Activated T-cell treated with anti-CD3 and anti-CD28 coated beads, Interleukin-2, amount 50 U/mL, for 72 hours (primary cell): ENCODE results near the gene GOLGA6A. TPM values are rescaled to one million over a fixed set of nuclear protein-coding genes. Genes with fewer than 3 reads are reported as not detected.
"Not testable (repeated sequence)": the region's sequence is repeated elsewhere in the genome, so short reads cannot be mapped to it uniquely, and the experiment has no call there.

Source experiments
- ATAC-seq, 2 donors: fragments of 150-1000 bp; cut with Tn5 transposase; replicated peaks in 1 of 2; 2 replicates each; pipeline ENCODE4 v1.10.0; 2021; ENCODE audit warnings: moderate library complexity in 2 of 2, mild to moderate bottlenecking in 1 of 2
- DNase-seq, 2 donors: peaks; one replicate each; pipeline ENCODE4 v3.0.0; 2021 to 2022; ENCODE audit warnings: mixed read lengths in 1 of 2
- H3K27ac Mint-ChIP-seq: one replicate; pipeline ENCODE4 v1.8.0; 2022; ENCODE audit warnings: mild to moderate bottlenecking, moderate library complexity, mixed read lengths
- H3K27me3 Mint-ChIP-seq: one replicate; pipeline ENCODE4 v1.8.0; 2022; ENCODE audit warnings: low read depth, mixed read lengths
- H3K36me3 Mint-ChIP-seq, 2 donors: one replicate each; pipeline ENCODE4 v1.8.0; 2022; ENCODE audit warnings: mixed read lengths in 2 of 2, mild to moderate bottlenecking in 1 of 2; ENCODE audit not compliant: insufficient read depth in 2 of 2
- H3K4me1 Mint-ChIP-seq: one replicate; pipeline ENCODE4 v1.8.0; 2022; ENCODE audit warnings: low read depth, mixed read lengths
- H3K4me3 Mint-ChIP-seq, 2 donors: one replicate each; pipeline ENCODE4 v1.8.0; 2022; ENCODE audit warnings: mild to moderate bottlenecking in 2 of 2, mixed read lengths in 2 of 2, moderate library complexity in 2 of 2
- H3K9me3 Mint-ChIP-seq, 2 donors: one replicate each; pipeline ENCODE4 v1.8.0; 2022; ENCODE audit warnings: mixed read lengths in 2 of 2
- total RNA-seq, 2 donors: library from RNA; stranded (reverse); gene quantifications; one replicate each; pipeline ENCODE4 v1.2.3, GENCODE V29; 2022

Gene GOLGA6A, protein sequence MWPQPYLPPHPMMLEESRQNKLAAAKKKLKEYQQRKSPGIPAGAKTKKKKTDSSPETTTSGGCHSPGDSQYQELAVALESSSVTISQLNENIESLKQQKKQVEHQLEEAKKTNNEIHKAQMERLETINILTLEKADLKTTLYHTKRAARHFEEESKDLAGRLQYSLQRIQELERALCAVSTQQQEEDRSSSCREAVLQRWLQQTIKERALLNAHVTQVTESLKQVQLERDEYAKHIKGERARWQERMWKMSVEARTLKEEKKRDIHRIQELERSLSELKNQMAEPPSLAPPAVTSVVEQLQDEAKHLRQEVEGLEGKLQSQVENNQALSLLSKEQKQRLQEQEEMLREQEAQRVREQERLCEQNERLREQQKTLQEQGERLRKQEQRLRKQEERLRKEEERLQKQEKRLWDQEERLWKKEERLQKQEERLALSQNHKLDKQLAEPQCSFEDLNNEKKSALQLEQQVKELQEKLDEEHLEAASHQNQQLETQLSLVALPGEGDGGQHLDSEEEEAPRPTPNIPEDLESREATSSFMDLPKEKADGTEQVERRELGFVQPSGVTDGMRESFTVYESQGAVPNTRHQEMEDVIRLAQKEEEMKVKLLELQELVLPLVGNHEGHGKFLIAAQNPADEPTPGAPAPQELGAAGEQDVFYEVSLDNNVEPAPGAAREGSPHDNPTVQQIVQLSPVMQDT
- under 1 TPM; 0.46 to 0.53 TPM for total RNA-seq

DNA sequence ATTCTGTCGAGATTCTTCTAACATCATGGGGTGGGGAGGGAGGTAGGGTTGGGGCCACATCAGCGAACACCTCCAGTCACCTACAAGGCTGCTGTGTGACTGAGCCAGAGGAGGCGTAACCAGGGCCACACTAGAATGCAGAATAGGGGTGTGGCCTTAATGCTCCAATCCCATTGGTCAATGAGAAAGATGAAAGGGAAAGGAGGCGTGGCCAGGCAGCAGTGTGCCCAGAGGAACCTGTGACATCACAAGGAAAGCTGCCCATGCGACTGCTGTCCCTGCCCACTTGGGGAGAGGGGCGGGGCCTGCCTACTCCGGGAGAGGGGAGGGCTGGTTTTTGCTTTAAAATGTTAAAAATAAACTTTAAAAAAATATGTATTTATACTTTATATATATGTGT, at the start of gene GOLGA6A:
Gene GOLGA6A (minus strand): TSS at position 101 of the 400 bp plus-strand sequence. CDS start 41 bp downstream, at position 60.
- H3K4me3 Mint-ChIP-seq, H3K27me3 Mint-ChIP-seq, H3K9me3 Mint-ChIP-seq, H3K27ac Mint-ChIP-seq, H3K36me3 Mint-ChIP-seq, ATAC-seq, DNase-seq, H3K4me1 Mint-ChIP-seq: not testable (repeated sequence)

DNA sequence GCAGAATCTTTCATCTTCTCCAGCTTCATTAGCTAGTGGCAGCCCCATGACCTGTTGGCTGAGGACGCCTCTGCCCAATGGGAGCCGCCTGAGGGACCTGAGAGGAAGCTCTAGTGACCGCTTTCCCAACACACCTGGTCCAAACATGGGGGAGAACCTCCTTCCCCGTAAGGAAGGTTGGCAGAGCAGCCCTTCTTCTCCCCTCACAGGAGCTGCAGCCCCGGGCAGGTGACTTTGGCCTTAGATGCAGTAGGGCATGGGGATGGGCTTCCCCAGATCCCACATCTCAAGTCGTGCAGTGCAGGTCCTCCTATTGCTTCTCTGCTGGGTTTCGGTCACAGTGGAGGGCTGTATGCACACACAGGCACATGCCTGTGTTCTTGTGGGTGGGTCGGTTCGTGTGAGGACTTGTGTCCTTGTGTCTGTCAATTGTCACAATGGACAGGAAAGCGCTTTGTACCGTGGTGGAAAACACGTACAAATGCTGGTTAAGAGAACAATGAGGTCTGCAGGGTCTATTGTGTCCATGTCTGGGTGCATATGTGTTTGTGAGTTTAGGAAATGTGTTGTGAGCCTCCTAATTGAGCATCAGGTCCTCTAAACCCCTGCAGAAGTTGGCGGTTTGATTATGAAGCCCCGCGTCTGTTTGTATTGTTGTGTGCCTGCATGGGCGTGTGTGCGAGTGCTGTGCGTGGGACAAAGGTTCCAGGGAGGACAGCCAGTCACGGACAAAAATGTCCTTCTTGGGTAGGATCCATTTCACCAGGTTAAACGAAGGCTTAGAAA, 49.5 kb upstream of the GOLGA6A start:
- ATAC-seq (no peak), DNase-seq (no peak)
- Mint-ChIP-seq H3K36me3 (no peaks in the 10 kb centered on the region), H3K4me3 (peak overlapping the region; percentile 40 to 44), H3K27ac (peak overlapping the region; percentile 77), H3K27me3 (peaks cover 86% of the 10 kb centered on the region), H3K9me3 (no peaks in the 10 kb centered on the region), H3K4me1 (peaks cover 51% of the 10 kb centered on the region)

DNA sequence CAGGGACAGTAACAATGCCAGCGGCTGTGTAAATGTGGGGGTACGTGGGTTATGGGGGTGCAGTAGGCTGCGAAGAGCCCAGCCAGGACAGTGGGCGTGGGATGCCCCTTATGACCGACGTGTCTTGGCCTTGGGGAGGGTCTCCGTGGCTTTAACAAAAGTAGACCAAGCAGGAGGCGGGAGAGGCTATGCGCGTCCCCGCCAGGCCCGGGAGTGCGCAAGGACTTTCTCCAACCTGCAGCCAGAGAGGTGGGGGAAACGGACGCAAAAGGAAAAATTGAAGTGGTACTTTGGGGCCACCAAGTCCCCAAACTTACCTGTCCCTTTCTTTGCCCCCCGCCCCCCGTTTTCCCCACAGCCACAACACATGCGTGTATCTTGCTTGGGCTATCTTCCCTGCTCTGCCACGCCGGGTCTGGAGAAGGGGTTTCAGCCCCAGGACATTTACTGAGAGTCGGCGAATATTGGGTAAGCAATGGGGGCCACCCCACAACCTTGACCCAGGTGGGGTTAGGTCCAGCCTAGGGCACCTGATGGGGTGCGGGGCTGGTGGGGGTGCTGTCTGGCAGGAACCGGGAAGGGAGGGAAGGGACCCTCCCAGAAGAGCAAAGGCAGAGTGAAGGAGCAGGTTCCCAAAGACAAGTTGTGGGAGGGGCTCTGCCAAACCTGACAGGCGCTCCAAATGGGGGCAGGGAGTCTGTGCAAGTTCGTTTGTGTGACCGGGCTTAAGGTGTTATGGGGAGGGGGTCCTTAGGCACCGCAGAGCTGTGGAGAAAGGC, 48.7 kb upstream of the GOLGA6A start:
- DNase-seq: no peak
- no peaks in the 10 kb centered on the region for H3K36me3 Mint-ChIP-seq
- H3K27me3 Mint-ChIP-seq: peaks cover 82% of the 10 kb centered on the region
- H3K4me3 Mint-ChIP-seq: no peak overlapping the region
- H3K4me1 Mint-ChIP-seq: peaks cover 45% of the 10 kb centered on the region
- no peak for ATAC-seq
- H3K9me3 Mint-ChIP-seq: no peaks in the 10 kb centered on the region
- no peak overlapping the region for H3K27ac Mint-ChIP-seq

DNA sequence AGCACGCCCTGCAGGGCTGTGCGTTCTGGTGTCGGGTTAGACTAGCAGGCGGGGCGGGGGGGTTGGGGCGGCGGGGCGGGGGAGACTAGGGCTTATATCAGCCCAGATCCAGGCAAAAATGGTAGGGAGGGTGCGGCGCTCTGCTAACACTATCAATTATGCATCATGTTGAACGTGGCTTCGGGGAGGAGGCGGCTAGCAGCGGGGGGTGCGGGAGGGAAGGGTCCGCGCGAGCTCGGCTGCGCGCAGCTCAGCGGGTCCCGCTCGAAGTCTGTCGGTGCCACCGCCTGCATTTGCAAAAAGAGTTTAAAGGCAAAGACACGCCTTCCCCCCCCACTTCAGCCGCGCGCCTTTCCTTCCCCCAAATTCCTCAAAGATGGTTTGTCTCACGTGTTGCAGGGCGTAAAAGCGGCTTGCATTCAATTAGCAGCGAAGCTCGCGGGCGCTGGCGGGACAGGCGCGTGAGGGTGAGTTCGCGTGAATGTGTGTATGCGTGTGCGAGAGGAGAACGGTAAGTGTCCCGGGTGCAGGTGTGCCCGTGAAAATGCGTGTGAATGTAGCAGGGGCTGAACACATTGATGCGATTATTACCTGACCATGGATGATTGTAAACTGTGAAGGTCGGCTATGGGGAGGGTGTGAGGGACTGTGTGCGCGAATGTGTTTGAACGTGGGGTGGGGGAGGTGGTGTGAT, 48.0 kb upstream of the GOLGA6A start, which contains the start of gene ISLR2:
Gene ISLR2 (plus strand): TSS at position 432 of the 694 bp plus-strand sequence. CDS start 2,169 bp downstream, outside the sequence.
- ATAC-seq: no peak
- Mint-ChIP-seq H3K4me3 (peak within 1 kb of the TSS; percentile 14 to 44), H3K27me3 (peaks cover 84% of the 10 kb centered on the region), H3K4me1 (peaks cover 40% of the 10 kb centered on the region), H3K9me3 (no peaks in the 10 kb centered on the region), H3K27ac (no peak within 1 kb of the TSS), H3K36me3 (no peaks in the 10 kb centered on the region)
- no peak for DNase-seq

DNA sequence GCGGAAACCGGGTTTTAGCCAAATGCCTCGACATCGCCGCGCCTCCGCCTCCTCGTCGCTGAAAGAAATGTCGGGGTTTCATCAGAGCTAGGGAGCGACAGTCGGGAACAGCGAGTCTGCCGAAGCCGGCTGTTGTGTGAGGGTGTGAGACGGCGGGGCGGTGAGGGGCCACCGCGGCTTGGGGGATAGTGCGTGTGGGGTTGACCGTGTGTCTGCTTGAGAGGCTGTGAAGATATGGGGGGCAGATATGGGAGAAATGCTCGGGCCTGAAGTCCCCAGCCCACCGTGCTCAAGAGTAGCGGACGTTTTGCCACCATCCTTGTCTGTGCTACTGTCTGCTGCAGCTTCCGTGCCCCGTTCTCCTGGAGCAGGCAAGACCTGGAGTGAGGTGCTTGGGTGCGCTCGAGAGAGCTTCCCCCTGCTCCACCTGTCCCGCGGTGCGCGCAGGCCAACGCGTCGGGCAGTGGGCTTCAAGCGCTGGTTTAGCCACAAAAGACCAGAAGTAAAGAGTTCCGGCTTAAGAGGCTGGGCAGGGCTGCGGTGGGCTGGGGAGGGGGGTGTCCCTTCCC, 47.3 kb upstream of the GOLGA6A start:
- Mint-ChIP-seq H3K36me3 (no peaks in the 10 kb centered on the region), H3K27me3 (peaks cover 83% of the 10 kb centered on the region), H3K9me3 (no peaks in the 10 kb centered on the region), H3K4me1 (peaks cover 35% of the 10 kb centered on the region), H3K4me3 (peak overlapping the region; percentile 14 to 44), H3K27ac (no peak overlapping the region)
- DNase-seq (no peak), ATAC-seq (no peak)

DNA sequence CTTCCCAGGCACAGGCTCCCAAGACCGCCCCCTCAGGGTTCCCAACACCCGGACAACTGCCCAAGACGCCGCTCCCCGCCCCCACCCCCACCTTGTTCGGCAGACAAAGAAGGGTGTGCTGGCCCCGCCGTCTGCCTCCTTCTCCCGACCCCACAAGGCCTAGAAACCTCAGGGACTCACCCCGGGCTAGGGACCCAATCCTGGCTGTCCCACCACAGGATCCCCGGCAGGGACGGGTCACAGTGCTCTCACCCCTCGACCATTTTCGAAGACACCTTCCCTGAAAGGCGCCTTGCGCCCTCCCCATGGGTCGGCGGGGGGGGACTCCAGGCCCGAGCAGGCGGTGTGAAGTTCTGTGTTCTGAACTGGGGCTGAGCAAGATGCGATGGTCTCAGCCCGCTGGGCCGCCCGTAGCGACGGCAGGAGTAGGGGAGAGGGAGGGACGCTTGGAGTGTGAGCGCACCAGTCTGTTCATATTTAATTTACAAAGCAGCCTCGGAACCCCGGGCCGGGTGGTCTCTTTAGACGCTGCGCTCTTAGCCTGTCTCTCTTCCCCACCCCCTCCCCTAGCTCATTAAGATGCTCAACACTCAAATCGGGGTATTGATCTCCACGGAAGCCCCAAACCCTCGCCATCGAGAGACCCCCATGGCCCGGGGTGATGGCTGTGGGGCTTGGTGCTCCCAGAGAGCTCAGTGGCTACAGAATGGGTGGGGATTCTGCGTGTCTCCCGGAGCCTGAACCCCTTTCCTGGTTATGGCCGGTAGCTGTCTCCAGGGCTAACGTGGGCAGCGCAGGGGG, 46.6 kb upstream of the GOLGA6A start:
- Mint-ChIP-seq H3K4me1 (peaks cover 31% of the 10 kb centered on the region), H3K9me3 (no peaks in the 10 kb centered on the region), H3K36me3 (no peaks in the 10 kb centered on the region), H3K27ac (no peak overlapping the region), H3K27me3 (peaks cover 85% of the 10 kb centered on the region), H3K4me3 (peak overlapping the region; percentile 14 to 44)
- DNase-seq (no peak), ATAC-seq (no peak)

DNA sequence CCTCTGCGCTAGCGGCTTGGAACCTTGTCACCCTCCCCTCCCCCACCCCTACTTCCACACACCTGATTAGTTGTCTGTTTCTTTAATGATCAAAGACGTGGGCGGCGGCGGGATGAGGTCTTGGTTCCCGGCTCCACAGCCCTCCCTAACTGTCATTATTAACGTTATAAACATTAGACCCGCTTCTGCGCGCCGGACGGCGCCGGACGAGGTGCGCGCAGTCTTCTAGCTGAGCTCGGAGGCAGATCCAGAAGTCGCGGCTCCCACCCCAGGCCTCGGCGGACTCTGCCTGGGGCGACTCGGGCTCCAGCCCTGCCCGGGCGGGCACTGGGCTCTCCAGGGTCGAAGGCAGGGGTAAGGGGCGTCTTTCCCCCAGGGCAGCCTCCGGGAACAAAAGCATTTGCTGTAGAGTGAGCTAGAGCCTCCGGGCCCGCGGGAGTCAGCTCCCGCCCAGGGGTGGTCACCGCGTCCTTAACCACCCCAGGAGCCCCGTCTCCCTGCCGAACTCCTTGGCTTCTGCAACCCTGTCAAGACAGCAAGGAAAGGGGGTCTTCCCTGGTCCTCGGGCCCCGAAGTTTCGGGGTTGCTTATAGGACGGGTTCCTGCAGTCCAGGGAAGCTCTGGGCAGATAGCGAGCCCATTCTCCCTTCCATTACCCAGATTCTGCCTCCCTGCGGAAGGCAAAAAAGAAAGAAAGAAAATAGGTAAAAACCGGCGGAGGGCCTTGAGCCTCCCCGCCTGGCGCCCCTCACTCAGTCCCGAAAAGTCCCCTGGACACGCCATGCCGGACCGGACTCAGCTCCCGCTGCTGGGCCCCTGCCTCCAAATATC, 45.8 kb upstream of the GOLGA6A start:
- peak; percentile 5 to 15 for ATAC-seq
- H3K4me3 Mint-ChIP-seq: peak overlapping the region; percentile 63 to 68
- no peaks in the 10 kb centered on the region for H3K9me3 Mint-ChIP-seq
- DNase-seq: no peak
- H3K4me1 Mint-ChIP-seq: peaks cover 31% of the 10 kb centered on the region
- H3K27me3 Mint-ChIP-seq: peaks cover 87% of the 10 kb centered on the region
- H3K36me3 Mint-ChIP-seq: no peaks in the 10 kb centered on the region
- H3K27ac Mint-ChIP-seq: no peak overlapping the region

DNA sequence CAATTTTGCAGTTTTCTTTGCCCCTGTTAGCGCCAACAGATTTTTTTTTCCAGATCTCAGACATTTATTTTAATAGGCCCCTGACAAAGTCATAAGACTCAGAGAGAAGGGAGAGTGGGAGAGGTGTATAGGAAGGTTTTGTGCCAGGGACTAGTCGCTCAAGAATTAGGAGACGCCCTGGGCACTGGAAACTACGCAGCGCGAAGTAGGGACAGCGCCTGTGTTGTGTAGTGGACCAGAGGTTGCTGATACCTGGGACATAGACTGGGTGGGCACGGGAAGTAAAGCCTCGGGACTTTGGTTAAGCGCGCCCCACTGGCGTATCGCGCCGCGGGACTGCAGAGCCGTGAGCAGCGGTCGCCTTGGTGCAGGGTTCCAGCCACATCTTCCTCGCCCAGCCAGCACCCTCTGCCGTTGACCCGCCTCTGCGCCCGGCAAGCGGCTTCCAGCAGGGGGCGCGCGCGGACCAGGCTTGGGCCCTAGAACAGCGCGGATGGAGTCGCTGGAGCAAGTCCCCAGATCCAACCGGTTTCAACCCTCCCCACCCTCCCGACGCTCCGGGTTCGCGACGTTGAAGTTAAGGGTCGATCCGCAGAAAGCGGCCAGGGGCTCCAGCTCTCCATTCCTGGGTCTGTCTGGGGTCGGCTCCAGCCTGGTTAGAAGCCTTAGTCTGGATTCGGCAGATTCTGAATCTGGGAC, 45.1 kb upstream of the GOLGA6A start:
- H3K27me3 Mint-ChIP-seq: peaks cover 87% of the 10 kb centered on the region
- H3K4me3 Mint-ChIP-seq: peak overlapping the region in 1 of 2 donors; percentile 63
- ATAC-seq (peak; percentile 91), DNase-seq (peak; percentile 89 to 93)
- peaks cover 31% of the 10 kb centered on the region for H3K4me1 Mint-ChIP-seq
- H3K27ac Mint-ChIP-seq: no peak overlapping the region
- no peaks in the 10 kb centered on the region for H3K36me3 Mint-ChIP-seq
- no peaks in the 10 kb centered on the region for H3K9me3 Mint-ChIP-seq

DNA sequence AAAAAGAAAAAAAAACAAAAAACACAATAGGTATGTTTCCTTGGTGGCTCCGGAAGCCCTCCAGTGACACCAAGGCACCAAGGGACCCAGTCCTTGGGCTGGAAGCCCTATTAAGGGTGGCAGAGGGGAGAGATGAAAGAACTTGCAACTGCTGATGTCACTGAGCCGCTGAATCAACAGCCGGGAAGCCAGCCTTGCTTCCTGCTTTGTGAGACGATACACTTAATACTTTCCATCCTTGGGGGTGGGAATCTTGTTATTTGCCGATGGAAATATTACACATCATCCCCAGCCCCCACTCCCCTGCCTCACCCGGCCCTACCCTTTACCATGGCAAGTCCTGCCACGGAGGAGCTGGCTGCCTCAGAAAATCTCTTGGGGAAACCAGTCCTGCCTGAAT, 42.4 kb upstream of the GOLGA6A start:
- Mint-ChIP-seq H3K4me3 (no peak overlapping the region), H3K36me3 (no peaks in the 10 kb centered on the region), H3K9me3 (no peaks in the 10 kb centered on the region), H3K27ac (no peak overlapping the region), H3K4me1 (peaks cover 19% of the 10 kb centered on the region), H3K27me3 (peaks cover 77% of the 10 kb centered on the region)
- ATAC-seq (no peak), DNase-seq (no peak)

DNA sequence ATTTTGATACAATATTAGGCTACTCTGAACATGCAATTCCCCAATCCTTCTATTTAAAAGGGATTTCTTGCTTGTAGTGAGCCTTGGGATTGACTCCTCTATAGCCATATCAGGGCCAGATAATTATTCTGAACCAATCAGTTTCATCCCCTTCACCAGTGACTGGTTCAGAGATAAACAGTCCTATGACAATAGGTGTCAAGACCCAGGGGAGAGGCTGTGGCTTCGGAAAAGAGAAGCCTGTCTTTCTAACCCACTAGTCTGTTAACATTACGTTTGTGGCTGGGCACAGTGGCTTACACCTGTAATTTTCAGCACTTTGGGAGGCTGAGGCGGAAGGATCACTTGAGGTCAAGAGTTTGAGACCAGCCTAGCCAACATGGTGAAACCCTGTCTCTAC, 41.8 kb upstream of the GOLGA6A start:
- no peak for ATAC-seq
- Mint-ChIP-seq H3K9me3 (no peaks in the 10 kb centered on the region), H3K4me1 (peaks cover 19% of the 10 kb centered on the region), H3K27ac (no peak overlapping the region), H3K4me3 (no peak overlapping the region), H3K36me3 (no peaks in the 10 kb centered on the region), H3K27me3 (peaks cover 71% of the 10 kb centered on the region)
- DNase-seq: no peak
